ENCODE measurements around the gene MMS19. TPM values are rescaled to one million over a fixed set of nuclear protein-coding genes. Genes with fewer than 3 reads are reported as not detected.

Gene MMS19
- total RNA-seq, 1 experiment from 2014 or later, result 105 TPM

GRCh38 chr10:97505152-97505551, 6.9 kb upstream of the MMS19 start:
- DNase-seq, result no peak
- POLR2A ChIA-PET, result no interaction called here
- Histone ChIP-seq H3K27me3 (replicated peaks; ENCODE audit: control insufficient read depth, insufficient read depth, low read length) (no peaks in the 10 kb centered on the region), H3K4me1 (no peaks in the 10 kb centered on the region; the same call in 1 of the 2 replicates), H3K9me3 (no peaks in the 10 kb centered on the region), H3K4me3 (ENCODE audit: low read depth, low read length) (no peak overlapping the region), H3K36me3 (ENCODE audit: control insufficient read depth, insufficient read depth, low read length) (no peaks in the 10 kb centered on the region)
- Mint-ChIP-seq H3K9me3 (ENCODE audit: unreplicated experiment) (no peaks in the 10 kb centered on the region), H3K27ac (ENCODE audit: unreplicated experiment) (no peak overlapping the region), H3K36me3 (ENCODE audit: insufficient read depth, unreplicated experiment) (no peaks in the 10 kb centered on the region), H3K4me3 (ENCODE audit: unreplicated experiment) (no peak overlapping the region), H3K27me3 (ENCODE audit: insufficient read depth, unreplicated experiment) (no peaks in the 10 kb centered on the region), H3K4me1 (ENCODE audit: low read depth, unreplicated experiment) (peaks cover 11% of the 10 kb centered on the region)
- no TSS peak for BruUV-seq (replicated peaks)
- intact Hi-C loops (cut with micrococcal nuclease; ENCODE audit: unreplicated experiment), result no loop called here
- TF ChIP-seq CTCF (IDR thresholded peaks at IDR 0.05; ENCODE audit: insufficient read depth in 1 of 2, low read depth in 1 of 2, low read length in 1 of 2, severe bottlenecking in 1 of 2, unreplicated experiment in 1 of 2), result no peak
- CTCF ChIA-PET, result no interaction called here

- Mint-ChIP-seq H3K9me3 (ENCODE audit: unreplicated experiment) (no peaks in the 10 kb centered on the region), H3K4me3 (ENCODE audit: unreplicated experiment) (no peak overlapping the region), H3K36me3 (ENCODE audit: insufficient read depth, unreplicated experiment) (peaks cover 4% of the 10 kb centered on the region), H3K27ac (ENCODE audit: unreplicated experiment) (no peak overlapping the region), H3K27me3 (ENCODE audit: insufficient read depth, unreplicated experiment) (no peaks in the 10 kb centered on the region), H3K4me1 (ENCODE audit: low read depth, unreplicated experiment) (peaks cover 15% of the 10 kb centered on the region)
- Histone ChIP-seq H3K36me3 (ENCODE audit: control insufficient read depth, insufficient read depth, low read length) (no peaks in the 10 kb centered on the region), H3K27me3 (replicated peaks; ENCODE audit: control insufficient read depth, insufficient read depth, low read length) (no peaks in the 10 kb centered on the region), H3K4me1 (no peaks in the 10 kb centered on the region; the same call in 1 of the 2 replicates), H3K4me3 (ENCODE audit: low read depth, low read length) (no peak overlapping the region), H3K9me3 (no peaks in the 10 kb centered on the region)
- TF ChIP-seq CTCF (IDR thresholded peaks at IDR 0.05; ENCODE audit: insufficient read depth in 1 of 2, low read depth in 1 of 2, low read length in 1 of 2, severe bottlenecking in 1 of 2, unreplicated experiment in 1 of 2), result no peak
- intact Hi-C loops (cut with micrococcal nuclease; ENCODE audit: unreplicated experiment), result no loop called here
- DNase-seq, result no peak
- no TSS peak for BruUV-seq (replicated peaks)
- POLR2A ChIA-PET, result no interaction called here
- CTCF ChIA-PET, result no interaction called here
These were observed 5.2 kb upstream of the MMS19 start for GRCh38 chr10:97503406-97503805.

- TF ChIP-seq CTCF (IDR thresholded peaks at IDR 0.05; ENCODE audit: insufficient read depth in 1 of 2, low read depth in 1 of 2, low read length in 1 of 2, severe bottlenecking in 1 of 2, unreplicated experiment in 1 of 2), result no peak
- Histone ChIP-seq H3K36me3 (ENCODE audit: control insufficient read depth, insufficient read depth, low read length) (no peaks in the 10 kb centered on the region), H3K9me3 (no peaks in the 10 kb centered on the region), H3K4me3 (ENCODE audit: low read depth, low read length) (no peak overlapping the region), H3K4me1 (no peaks in the 10 kb centered on the region; the same call in 1 of the 2 replicates), H3K27me3 (replicated peaks; ENCODE audit: control insufficient read depth, insufficient read depth, low read length) (no peaks in the 10 kb centered on the region)
- Mint-ChIP-seq H3K4me1 (ENCODE audit: low read depth, unreplicated experiment) (peaks cover 15% of the 10 kb centered on the region), H3K27ac (ENCODE audit: unreplicated experiment) (no peak overlapping the region), H3K36me3 (ENCODE audit: insufficient read depth, unreplicated experiment) (peaks cover 8% of the 10 kb centered on the region), H3K27me3 (ENCODE audit: insufficient read depth, unreplicated experiment) (no peaks in the 10 kb centered on the region), H3K9me3 (ENCODE audit: unreplicated experiment) (no peaks in the 10 kb centered on the region), H3K4me3 (ENCODE audit: unreplicated experiment) (no peak overlapping the region)
- ChIA-PET POLR2A (no interaction called here), CTCF (no interaction called here)
- intact Hi-C loops (cut with micrococcal nuclease; ENCODE audit: unreplicated experiment), result no loop called here
- no TSS peak for BruUV-seq (replicated peaks)
- no peak for DNase-seq
These were observed 4.7 kb upstream of the MMS19 start for GRCh38 chr10:97502916-97503315.
